B cell (primary cell): ENCODE data around the gene WDR26. TPM values are rescaled to one million over a fixed set of nuclear protein-coding genes. Genes with fewer than 3 reads are reported as not detected.
"Not testable (repeated sequence)": the region's sequence is repeated elsewhere in the genome, so short reads cannot be mapped to it uniquely, and the experiment has no call there.

ENCODE experiments used
- ATAC-seq: fragments of 200-7000 bp; cut with Tn5 transposase; one replicate; pipeline ENCODE4 v1.10.0; 2021; ENCODE audit warnings: low read depth, mild to moderate bottlenecking, moderate number of reproducible peaks, moderate library complexity
- CTCF ChIA-PET: fragments of 350-600 bp; sonication (Branson Sonifier 250); formaldehyde crosslinking; loops from one replicate; lab custom pipeline; 2021; ENCODE audit warnings: antibody characterized with exemption, inconsistent platforms; lab: Charles Lee
- POLR2A ChIA-PET: fragments of 350-600 bp; sonication (Branson Sonifier 250); formaldehyde crosslinking; loops from one replicate; lab custom pipeline; 2021; ENCODE audit warnings: antibody characterized with exemption; lab: Charles Lee
- DNase-seq: peaks from one replicate; pipeline ENCODE4 v3.0.0; 2013
- H2AFZ ChIP-seq: 2 replicates; pipeline ENCODE4 v1.6.1; 2012; ENCODE audit warnings: mild to moderate bottlenecking, low read depth, low read length; ENCODE audit not compliant: insufficient read depth, poor library complexity, severe bottlenecking
- H3K27ac ChIP-seq, 2 donors: 1 replicate in 1 of 2; 2 replicates in 1 of 2; pipeline ENCODE4 v1.5.1; 2012 to 2013; ENCODE audit warnings: low read length in 2 of 2, mild to moderate bottlenecking in 2 of 2, moderate library complexity in 1 of 2
- H3K27me3 ChIP-seq, 4 experiments: fragments of 200-600 bp in 1 of 4; sonication (generic) in 1 of 4; replicated peaks in 1 of 4; 1 replicate in 2 of 4; 2 replicates in 2 of 4; pipeline versions ENCODE4 v1.6.1 to v1.7.0; 2013 to 2016; ENCODE audit warnings: low read length in 3 of 4, mild to moderate bottlenecking in 2 of 4, mixed read lengths in 1 of 4, moderate library complexity in 1 of 4; ENCODE audit not compliant: insufficient read depth in 4 of 4, control insufficient read depth in 3 of 4; ENCODE audit errors: control extremely low read depth in 1 of 4
- H3K36me3 ChIP-seq, 2 experiments: replicated peaks in 1 of 2; 1 replicate in 1 of 2; 2 replicates in 1 of 2; pipeline versions ENCODE4 v1.6.1 to v1.7.1; 2013; ENCODE audit warnings: low read length in 1 of 2; ENCODE audit not compliant: insufficient read depth in 2 of 2, control insufficient read depth in 1 of 2; ENCODE audit errors: control extremely low read depth in 1 of 2, extremely low read depth in 1 of 2
- H3K4me1 ChIP-seq, 2 donors: fragments of 200-600 bp in 1 of 2; sonication (generic) in 1 of 2; 1 replicate in 1 of 2; 2 replicates in 1 of 2; pipeline versions ENCODE4 v1.5.1 to v1.6.1; 2013 to 2017; ENCODE audit warnings: low read length in 2 of 2; ENCODE audit not compliant: control insufficient read depth in 2 of 2, insufficient read depth in 2 of 2
- H3K4me2 ChIP-seq: replicated peaks from 2 replicates; pipeline ENCODE3; 2012; ENCODE audit warnings: mild to moderate bottlenecking, low read depth, low read length; ENCODE audit not compliant: poor library complexity, severe bottlenecking
- H3K4me3 ChIP-seq, 5 experiments: fragments of 200-600 bp in 1 of 5; sonication (generic) in 1 of 5; 1 replicate in 3 of 5; 2 replicates in 2 of 5; pipeline versions ENCODE4 v1.5.1 to v1.7.0; 2011 to 2016; ENCODE audit warnings: low read length in 4 of 5, mild to moderate bottlenecking in 4 of 5, low read depth in 2 of 5, control low read depth in 1 of 5, moderate library complexity in 1 of 5; ENCODE audit not compliant: insufficient read depth in 1 of 5; ENCODE audit errors: control extremely low read depth in 1 of 5, extremely low read depth in 1 of 5
- H3K79me2 ChIP-seq: fragments of 200-600 bp; sonication (generic); one replicate; pipeline ENCODE4 v1.6.0; 2016; ENCODE audit warnings: low read length; ENCODE audit not compliant: control insufficient read depth, insufficient read depth
- H3K9ac ChIP-seq: fragments of 200-600 bp; sonication (generic); 2 replicates; pipeline ENCODE4 v1.6.1; 2017; ENCODE audit warnings: mild to moderate bottlenecking, low read length, moderate library complexity
- H3K9me3 ChIP-seq, 3 donors: one replicate each; pipeline versions ENCODE4 v1.6.1 to v1.7.1; 2013; ENCODE audit warnings: low read length in 2 of 3; ENCODE audit not compliant: control insufficient read depth in 2 of 3, insufficient read depth in 1 of 3; ENCODE audit errors: control extremely low read depth in 1 of 3
- H4K20me1 ChIP-seq: 2 replicates; pipeline ENCODE4 v1.6.0; 2012; ENCODE audit warnings: mild to moderate bottlenecking, low read length; ENCODE audit not compliant: insufficient read depth, control insufficient read depth, poor library complexity, severe bottlenecking
- H3K27ac Mint-ChIP-seq: one replicate; pipeline ENCODE4 v1.8.0; 2021; ENCODE audit warnings: mixed read lengths
- H3K27me3 Mint-ChIP-seq: one replicate; pipeline ENCODE4 v1.8.0; 2021; ENCODE audit warnings: mixed read lengths
- H3K4me1 Mint-ChIP-seq: one replicate; pipeline ENCODE4 v1.8.0; 2021; ENCODE audit warnings: mixed read lengths
- H3K4me3 Mint-ChIP-seq: one replicate; pipeline ENCODE4 v1.8.0; 2021; ENCODE audit warnings: mixed read lengths
- H3K9me3 Mint-ChIP-seq: one replicate; pipeline ENCODE4 v1.8.0; 2022; ENCODE audit warnings: mixed read lengths; ENCODE audit not compliant: insufficient read depth
- CTCF ChIP-seq: fragments of 200-600 bp; IDR thresholded peaks from one replicate; pipeline ENCODE4 v1.8.0; 2022; ENCODE audit warnings: antibody characterized with exemption, mild to moderate bottlenecking
- EZH2 ChIP-seq: IDR thresholded peaks from 2 replicates; pipeline ENCODE4 v1.6.1; 2012; ENCODE audit warnings: borderline replicate concordance, low read depth, mild to moderate bottlenecking, moderate library complexity, low read length; ENCODE audit not compliant: insufficient read depth, poor library complexity, severe bottlenecking
- WGBS: methylation state at CpG from one replicate; pipeline ENCODE4 v1.1.5; 2013; ENCODE audit warnings: missing lambda C conversion rate; ENCODE audit not compliant: insufficient coverage; 5-methylcytosine and 5-hydroxymethylcytosine counted together
- intact Hi-C: fragments of 100-400 bp; cut with micrococcal nuclease; formaldehyde crosslinking; loops from one replicate; pipeline ENCODE4 v1.10.0; 2022
- polyA plus RNA-seq: library from polyadenylated mRNA; depleted of rRNA; stranded (reverse); fragments of >200 nt; gene quantifications from 2 replicates; pipeline ENCODE4 v1.2.3, GENCODE V29; 2012
- total RNA-seq, 2 donors: library from RNA; stranded (reverse); fragments of 120-200 nt in 1 of 2; gene quantifications; 1 replicate in 1 of 2; 2 replicates in 1 of 2; pipeline versions ENCODE4 v1.2.3 to v1.2.4, GENCODE V29; 2013 to 2022

WDR26 gene
- total and polyA plus RNA-seq, 2 donors (not counting 1 experiment from before 2014, with no cell fraction given), result 35.7 to 108 TPM

- intact Hi-C loops, result no loop called here
- TF ChIP-seq EZH2, result no peak
- TF ChIP-seq CTCF, result no peak
- ChIA-PET POLR2A (no interaction called here), CTCF (no interaction called here)
- 77% methylated on average over 4 of the region's 4 CpGs for WGBS
- no peaks in the 10 kb centered on the region for H3K27me3 Mint-ChIP-seq
- no peak overlapping the region for H3K27ac ChIP-seq
- no peaks in the 10 kb centered on the region for H3K79me2 ChIP-seq
- no peak overlapping the region for H3K4me2 ChIP-seq
- H3K27me3 ChIP-seq, result no peaks in the 10 kb centered on the region
- no peak overlapping the region for H3K9ac ChIP-seq
- no peaks in the 10 kb centered on the region for H4K20me1 ChIP-seq
- no peak overlapping the region for H3K4me3 ChIP-seq
- no peak overlapping the region for H3K27ac Mint-ChIP-seq
- DNase-seq, result no peak
- H3K9me3 ChIP-seq, result peaks cover 0 to 6% (median 0%) of the 10 kb centered on the region in 3 donors
- no peaks in the 10 kb centered on the region for H3K4me1 Mint-ChIP-seq
- H3K9me3 Mint-ChIP-seq, result peaks cover 2% of the 10 kb centered on the region
- no peak overlapping the region for H2AFZ ChIP-seq
- no peaks in the 10 kb centered on the region for H3K4me1 ChIP-seq
- H3K36me3 ChIP-seq, result no peaks in the 10 kb centered on the region
- no peak for ATAC-seq
- no peak overlapping the region for H3K4me3 Mint-ChIP-seq
Measured at GRCh38 chr1:224482619-224483018, 48.0 kb upstream of the WDR26 start.

GRCh38 chr1:224481601-224482000 is 47.0 kb upstream of the WDR26 start:
- ATAC-seq (no peak), DNase-seq (no peak)
- H3K27me3 Mint-ChIP-seq, result no peaks in the 10 kb centered on the region
- Histone ChIP-seq H3K9me3 (peaks cover 0 to 6% (median 0%) of the 10 kb centered on the region in 3 donors), H3K79me2 (no peaks in the 10 kb centered on the region), H4K20me1 (no peaks in the 10 kb centered on the region), H3K36me3 (no peaks in the 10 kb centered on the region), H2AFZ (no peak overlapping the region), H3K9ac (no peak overlapping the region), H3K4me2 (no peak overlapping the region), H3K4me3 (no peak overlapping the region), H3K4me1 (no peaks in the 10 kb centered on the region), H3K27ac (no peak overlapping the region), H3K27me3 (no peaks in the 10 kb centered on the region)
- ChIA-PET CTCF (interaction anchor here (1.1 kb wide), 1 partner anchor 23 kb away, joined by 3 read pairs; no protein-coding TSS in a partner anchor), POLR2A (no interaction called here)
- no peaks in the 10 kb centered on the region for H3K4me1 Mint-ChIP-seq
- H3K4me3 Mint-ChIP-seq, result no peak overlapping the region
- intact Hi-C loops, result no loop called here
- peaks cover 2% of the 10 kb centered on the region for H3K9me3 Mint-ChIP-seq
- WGBS, result 100% methylated on average over 1 of the region's 2 CpGs
- no peak overlapping the region for H3K27ac Mint-ChIP-seq
- TF ChIP-seq CTCF (no peak), EZH2 (no peak)

- CTCF ChIA-PET, result interaction anchor here (1.1 kb wide), 1 partner anchor 22 kb away, joined by 3 read pairs; no protein-coding TSS in a partner anchor
- H3K27ac Mint-ChIP-seq, H3K4me3 Mint-ChIP-seq, H2AFZ ChIP-seq, intact Hi-C loops, H3K27me3 Mint-ChIP-seq, H3K36me3 ChIP-seq, H3K4me1 ChIP-seq, H4K20me1 ChIP-seq, H3K9me3 Mint-ChIP-seq, POLR2A ChIA-PET, H3K4me2 ChIP-seq, H3K4me1 Mint-ChIP-seq, ATAC-seq, H3K27me3 ChIP-seq, H3K4me3 ChIP-seq, H3K9me3 ChIP-seq, H3K9ac ChIP-seq, H3K79me2 ChIP-seq, H3K27ac ChIP-seq, DNase-seq: not testable (repeated sequence)
- WGBS, result 100% methylated on average over 1 of the region's 4 CpGs
Measured at GRCh38 chr1:224480888-224481459, 46.4 kb upstream of the WDR26 start.
